Measurements from ENCODE around the gene CYP2S1. TPM values are rescaled to one million over a fixed set of nuclear protein-coding genes. Genes with fewer than 3 reads are reported as not detected.

CYP2S1 gene
- total RNA-seq, 1 donor from 2014 or later, result 1.4 TPM

Other genes starting within 250 kb of the CYP2S1 start
- not detected for gene CYP2B6, start 201.9 kb upstream of the CYP2S1 start, total RNA-seq
- gene CYP2A13, start 104.8 kb upstream of the CYP2S1 start, total RNA-seq, result not detected
- not detected for gene CYP2F1, start 78.8 kb upstream of the CYP2S1 start, total RNA-seq
- gene AXL, start 26.0 kb downstream of the CYP2S1 start, total RNA-seq, result 9.2 TPM
- 64.7 TPM for gene HNRNPUL1, start 71.2 kb downstream of the CYP2S1 start, total RNA-seq
- gene CCDC97, start 117.0 kb downstream of the CYP2S1 start, total RNA-seq, result 6.4 TPM
- gene TGFB1, start 160.7 kb downstream of the CYP2S1 start, total RNA-seq, result 0.94 TPM
- 5.3 TPM for gene B9D2, start 170.9 kb downstream of the CYP2S1 start, total RNA-seq
- gene TMEM91, start 183.3 kb downstream of the CYP2S1 start, total RNA-seq, result 9.4 TPM
- gene EXOSC5, start 204.1 kb downstream of the CYP2S1 start, total RNA-seq, result 14.8 TPM
- gene BCKDHA, start 204.6 kb downstream of the CYP2S1 start, total RNA-seq, result 24.5 TPM
- 0.16 TPM for gene B3GNT8, start 234.2 kb downstream of the CYP2S1 start, total RNA-seq
- gene DMAC2, start 246.7 kb downstream of the CYP2S1 start, total RNA-seq, result 14.5 TPM
- gene ERICH4, start 249.9 kb downstream of the CYP2S1 start, total RNA-seq, result not detected